ENCODE results near the gene SGK1.

SGK1 gene

DNA sequence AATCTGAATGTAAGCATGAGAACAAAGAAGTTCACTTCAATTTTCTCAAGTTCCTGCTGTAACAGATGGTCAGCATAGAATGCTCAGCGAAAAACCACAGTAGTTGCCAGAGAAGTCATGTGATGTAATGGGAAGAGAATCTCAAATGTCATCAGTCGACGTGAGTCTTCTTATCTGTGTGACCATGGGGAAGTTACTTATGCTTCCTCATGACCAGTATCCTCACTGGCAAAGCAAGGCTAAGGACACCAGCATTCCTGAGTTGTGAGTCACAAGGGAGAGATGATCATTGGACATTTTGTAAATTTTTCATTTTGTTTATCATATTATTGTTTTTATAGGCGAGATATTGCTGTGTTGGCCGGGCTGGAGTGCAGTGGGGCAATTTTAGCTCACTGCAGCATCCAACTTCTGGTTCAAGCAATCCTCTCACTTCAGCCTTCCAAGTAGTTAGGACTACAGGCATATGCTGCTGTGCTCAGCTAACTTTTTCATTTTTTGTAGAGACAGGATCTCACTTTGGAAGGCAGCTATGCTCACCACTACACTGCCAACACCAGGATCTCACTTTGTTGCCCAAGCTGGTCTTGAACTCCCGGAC, 21.9 kb downstream of the SGK1 start:
- TF ChIP-seq, protein P1, sequence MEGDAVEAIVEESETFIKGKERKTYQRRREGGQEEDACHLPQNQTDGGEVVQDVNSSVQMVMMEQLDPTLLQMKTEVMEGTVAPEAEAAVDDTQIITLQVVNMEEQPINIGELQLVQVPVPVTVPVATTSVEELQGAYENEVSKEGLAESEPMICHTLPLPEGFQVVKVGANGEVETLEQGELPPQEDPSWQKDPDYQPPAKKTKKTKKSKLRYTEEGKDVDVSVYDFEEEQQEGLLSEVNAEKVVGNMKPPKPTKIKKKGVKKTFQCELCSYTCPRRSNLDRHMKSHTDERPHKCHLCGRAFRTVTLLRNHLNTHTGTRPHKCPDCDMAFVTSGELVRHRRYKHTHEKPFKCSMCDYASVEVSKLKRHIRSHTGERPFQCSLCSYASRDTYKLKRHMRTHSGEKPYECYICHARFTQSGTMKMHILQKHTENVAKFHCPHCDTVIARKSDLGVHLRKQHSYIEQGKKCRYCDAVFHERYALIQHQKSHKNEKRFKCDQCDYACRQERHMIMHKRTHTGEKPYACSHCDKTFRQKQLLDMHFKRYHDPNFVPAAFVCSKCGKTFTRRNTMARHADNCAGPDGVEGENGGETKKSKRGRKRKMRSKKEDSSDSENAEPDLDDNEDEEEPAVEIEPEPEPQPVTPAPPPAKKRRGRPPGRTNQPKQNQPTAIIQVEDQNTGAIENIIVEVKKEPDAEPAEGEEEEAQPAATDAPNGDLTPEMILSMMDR (IDR thresholded peaks at IDR 0.05; ENCODE audit: low read depth, low read length), result no peak
- H3K4me3 ChIP-seq (replicated peaks in 1 of 2; ENCODE audit: low read depth in 2 of 2, low read length in 2 of 2), result no peak overlapping the region
- peak; percentile 99 to 100 for DNase-seq (ENCODE audit: low read depth in 2 of 2)

DNA sequence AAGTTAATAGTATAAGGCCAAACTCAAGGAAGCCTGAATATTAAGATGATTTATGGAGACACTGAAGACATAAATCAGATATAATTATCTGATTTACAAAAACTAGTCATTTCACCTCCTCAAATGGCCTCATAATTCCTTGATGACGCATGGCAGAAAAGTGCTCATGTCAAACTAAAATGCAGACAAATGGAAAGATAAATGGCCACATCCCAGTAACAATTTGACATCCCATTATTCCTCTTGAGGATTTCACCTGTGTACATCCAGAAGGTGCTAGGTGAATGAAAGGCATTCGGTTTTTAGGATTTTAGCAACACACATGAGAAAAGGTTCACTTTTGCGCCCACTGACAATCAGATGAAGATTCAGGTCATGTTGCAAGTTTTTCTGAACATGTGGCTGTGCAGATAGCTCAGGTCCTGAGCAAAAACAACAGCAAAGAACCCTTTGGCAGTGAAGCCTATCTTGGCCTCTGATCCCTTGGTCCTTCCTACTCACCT, 24.2 kb downstream of the SGK1 start:
- TF ChIP-seq, protein P1 (IDR thresholded peaks at IDR 0.05; ENCODE audit: low read depth, low read length), result no peak
- DNase-seq (ENCODE audit: low read depth in 2 of 2), result no peak
- H3K4me3 ChIP-seq (replicated peaks in 1 of 2; ENCODE audit: low read depth in 2 of 2, low read length in 2 of 2), result no peak overlapping the region

DNA sequence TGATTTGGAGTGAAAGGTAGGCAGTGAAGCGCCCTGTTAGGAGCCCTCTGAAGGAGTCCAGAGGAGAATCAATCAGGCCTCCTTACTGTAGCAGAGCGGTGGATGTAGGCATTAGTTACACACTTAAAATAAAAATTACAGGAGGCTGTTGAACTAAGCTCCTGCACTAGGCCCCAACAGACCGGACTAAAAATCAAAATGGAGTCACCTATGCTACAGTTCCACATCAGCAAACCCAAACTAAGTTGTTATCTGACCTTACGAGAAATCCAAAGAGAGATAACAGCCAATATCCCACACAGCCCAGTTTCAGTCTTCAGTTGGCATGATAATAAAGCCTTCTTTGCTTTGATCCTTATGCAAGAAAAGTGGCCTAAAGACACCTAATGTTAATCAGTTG, 26.8 kb downstream of the SGK1 start:
- TF ChIP-seq, protein P1 (IDR thresholded peaks at IDR 0.05; ENCODE audit: low read depth, low read length), result no peak
- H3K4me3 ChIP-seq (replicated peaks in 1 of 2; ENCODE audit: low read depth in 2 of 2, low read length in 2 of 2), result no peak overlapping the region
- no peak for DNase-seq (ENCODE audit: low read depth in 2 of 2)

DNA sequence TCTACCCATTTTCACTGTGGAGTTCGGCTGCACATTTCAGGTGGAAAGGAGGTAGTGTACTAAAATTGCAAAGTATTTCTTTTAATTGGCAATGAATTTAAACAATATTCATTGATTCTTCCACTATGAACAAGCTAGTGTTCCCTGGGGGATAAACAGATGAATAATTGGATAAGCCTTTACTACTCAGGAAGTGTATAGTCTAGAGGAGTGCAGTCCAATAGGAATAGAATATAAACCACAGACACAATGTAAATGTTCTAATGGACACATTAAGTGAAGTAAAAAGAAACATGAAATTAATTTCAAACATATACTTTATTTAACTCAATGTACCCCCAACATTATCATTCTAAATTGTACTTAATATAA, 28.7 kb downstream of the SGK1 start:
- no peak overlapping the region for H3K4me3 ChIP-seq (replicated peaks in 1 of 2; ENCODE audit: low read depth in 2 of 2, low read length in 2 of 2)
- peak in 1 of 2 donors; percentile 84 for DNase-seq (ENCODE audit: low read depth in 2 of 2)
- TF ChIP-seq, protein P1 (IDR thresholded peaks at IDR 0.05; ENCODE audit: low read depth, low read length), result no peak

DNA sequence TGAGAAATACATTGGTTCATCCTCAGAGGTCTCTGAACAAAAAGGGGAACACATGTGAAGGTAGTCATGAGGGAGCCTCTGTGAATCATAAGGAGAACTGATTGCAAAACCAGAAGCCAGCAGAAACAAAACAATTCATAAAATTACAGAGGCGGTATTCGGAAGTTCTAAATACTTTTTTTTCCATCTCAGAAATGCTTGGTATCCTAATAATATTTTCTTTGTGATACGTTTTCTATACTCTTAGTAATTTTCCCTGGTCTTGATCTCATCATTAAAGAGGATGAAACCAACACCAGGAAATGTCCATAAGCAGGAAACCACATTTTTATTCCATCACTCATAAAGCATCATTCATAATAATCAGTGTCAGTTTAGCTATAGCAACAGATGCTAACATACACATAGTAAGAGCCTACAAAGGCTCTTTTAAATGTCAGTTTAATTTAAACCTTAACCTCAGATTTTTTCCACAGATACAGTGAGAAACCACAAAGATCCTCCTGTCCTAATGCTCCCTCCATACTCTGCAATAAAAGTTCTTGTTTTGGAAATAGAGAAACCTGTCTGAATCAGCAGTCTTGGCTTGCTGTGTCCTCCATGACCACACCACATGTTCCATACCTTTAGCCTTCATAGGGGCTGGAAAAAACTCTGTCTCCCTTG, 29.2 kb downstream of the SGK1 start:
- no peak overlapping the region for H3K4me3 ChIP-seq (replicated peaks in 1 of 2; ENCODE audit: low read depth in 2 of 2, low read length in 2 of 2)
- peak; percentile 91 to 97 for DNase-seq (ENCODE audit: low read depth in 2 of 2)
- TF ChIP-seq, protein P1 (IDR thresholded peaks at IDR 0.05; ENCODE audit: low read depth, low read length), result no peak

DNA sequence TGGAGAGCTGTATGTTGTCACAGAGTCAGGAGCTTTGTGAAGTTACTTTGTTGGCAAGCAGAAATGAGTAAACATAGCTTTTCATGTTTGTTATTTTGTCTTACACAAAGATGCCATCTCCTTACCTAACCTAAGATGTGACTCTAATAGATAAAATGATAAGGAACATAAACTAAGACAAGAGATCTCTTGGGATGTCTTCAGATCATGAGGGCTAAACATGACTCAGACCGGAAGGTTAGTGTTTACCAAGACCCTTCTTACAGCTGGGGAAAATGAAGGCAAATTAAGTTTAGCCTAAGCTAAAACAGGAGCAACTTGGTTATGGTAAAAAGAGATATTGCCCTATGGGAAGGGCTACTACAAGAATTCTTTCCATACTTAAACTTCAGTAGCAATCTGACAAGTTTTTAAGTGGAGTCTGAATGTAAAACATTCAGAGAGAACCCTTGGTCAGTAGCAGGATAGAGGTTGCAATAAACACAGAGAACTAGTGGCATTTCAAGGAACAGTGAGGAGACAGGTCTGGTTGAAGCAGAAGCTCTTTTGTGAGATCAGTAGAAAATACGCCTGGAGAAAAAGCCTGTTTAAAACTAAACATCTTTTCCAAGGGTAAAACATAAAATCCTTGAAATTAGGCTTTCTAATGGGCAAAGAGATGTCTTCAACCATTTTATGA, 29.9 kb downstream of the SGK1 start:
- peak; percentile 43 to 74 for DNase-seq (ENCODE audit: low read depth in 2 of 2)
- TF ChIP-seq, protein P1 (IDR thresholded peaks at IDR 0.05; ENCODE audit: low read depth, low read length), result no peak

More for the DNA sequence above, 29.9 kb downstream of the SGK1 start:
- no peak overlapping the region for H3K4me3 ChIP-seq (replicated peaks in 1 of 2; ENCODE audit: low read depth in 2 of 2, low read length in 2 of 2)

Measured in cardiac fibroblast (primary cell).